HG03066 (cell line): ENCODE results near the gene RAB3D.

Experiments used
- ATAC-seq: cut with Tn5 transposase; IDR thresholded peaks from one replicate; pipeline ENCODE4 v1.9.1; 2021; ENCODE audit warnings: low read depth; ENCODE audit not compliant: unreplicated experiment

Gene RAB3D

GRCh38 chr19:11299946-11300810 lies 39.3 kb downstream of the RAB3D start:
- no peak for ATAC-seq

- no peak for ATAC-seq
Observed at GRCh38 chr19:11296264-11296663, 43.2 kb downstream of the RAB3D start.

GRCh38 chr19:11295665-11296245 lies 43.7 kb downstream of the RAB3D start, which contains the start of gene TSPAN16:
TSPAN16 (plus strand) TSS chr19:11296160; CDS start chr19:11296298, 138 bp downstream.
- ATAC-seq, result no peak

GRCh38 chr19:11295180-11295579 lies 44.3 kb downstream of the RAB3D start:
- ATAC-seq, result no peak

GRCh38 chr19:11293433-11294389 lies 45.7 kb downstream of the RAB3D start:
- no peak for ATAC-seq

- ATAC-seq, result no peak
Observed at GRCh38 chr19:11291991-11292390, 47.5 kb downstream of the RAB3D start.

GRCh38 chr19:11291415-11291814 lies 48.0 kb downstream of the RAB3D start:
- ATAC-seq, result no peak

- ATAC-seq, result no peak
Observed at GRCh38 chr19:11290256-11290655, 49.2 kb downstream of the RAB3D start.

GRCh38 chr19:11288349-11288748 lies 51.1 kb downstream of the RAB3D start:
- no peak for ATAC-seq

GRCh38 chr19:11286312-11286974 lies 53.0 kb downstream of the RAB3D start:
- ATAC-seq, result no peak

- no peak for ATAC-seq
Observed at GRCh38 chr19:11284515-11284914, 54.9 kb downstream of the RAB3D start.

GRCh38 chr19:11281356-11282049 lies 58.0 kb downstream of the RAB3D start:
- ATAC-seq, result no peak

GRCh38 chr19:11279505-11280236 lies 59.8 kb downstream of the RAB3D start:
- ATAC-seq, result no peak

GRCh38 chr19:11278670-11279069 lies 60.8 kb downstream of the RAB3D start:
- ATAC-seq, result no peak

- ATAC-seq, result no peak
Observed at GRCh38 chr19:11274533-11275086, 64.8 kb downstream of the RAB3D start.

GRCh38 chr19:11273989-11274388 lies 65.5 kb downstream of the RAB3D start:
- no peak for ATAC-seq

- ATAC-seq, result no peak
Observed at GRCh38 chr19:11273296-11273695, 66.2 kb downstream of the RAB3D start.
